HepG2 (cell line): ENCODE data around the gene ASL. TPM values are rescaled to one million over a fixed set of nuclear protein-coding genes. Genes with fewer than 3 reads are reported as not detected.

Experiments
- BCL6 ChIP-seq: IDR thresholded peaks from 2 replicates; pipeline ENCODE4 v1.6.1; 2016; ENCODE audit warnings: missing genetic modification reagents, missing compliant biosample characterization
- CCAR2 ChIP-seq: fragments of 200-400 bp; formaldehyde crosslinking; optimal IDR thresholded peaks from 2 replicates; pipeline ENCODE3; 2018; ENCODE audit warnings: low read depth, mild to moderate bottlenecking, low read length, moderate library complexity
- FOXK2 ChIP-seq: fragments of 450-650 bp; IDR thresholded peaks from 2 replicates; pipeline ENCODE4 v1.6.1; 2016
- FOXP4 ChIP-seq: sonication (generic); formaldehyde crosslinking; IDR thresholded peaks from 2 replicates; pipeline ENCODE4 v1.4.0; 2020; ENCODE audit warnings: missing genetic modification reagents
- GATAD2A ChIP-seq: IDR thresholded peaks from 2 replicates; pipeline ENCODE4 v1.6.1; 2016
- HIVEP1 ChIP-seq: sonication (generic); formaldehyde crosslinking; IDR thresholded peaks from 2 replicates; pipeline ENCODE4 v1.4.0; 2020; ENCODE audit warnings: mild to moderate bottlenecking, missing genetic modification reagents
- HOXD1 ChIP-seq: sonication (generic); formaldehyde crosslinking; IDR thresholded peaks from 2 replicates; pipeline ENCODE4 v1.5.0; 2020; ENCODE audit warnings: missing genetic modification reagents
- NR2F2 ChIP-seq: IDR thresholded peaks from 2 replicates; pipeline ENCODE4 v1.6.1; 2012; ENCODE audit warnings: low read depth, inconsistent platforms, borderline replicate concordance
- PHB2 ChIP-seq: fragments of 450-650 bp; IDR thresholded peaks from 2 replicates; pipeline ENCODE4 v1.6.1; 2018; ENCODE audit not compliant: partially characterized antibody
- PREB ChIP-seq: sonication (generic); formaldehyde crosslinking; IDR thresholded peaks from 2 replicates; pipeline ENCODE4 v1.4.0; 2020; ENCODE audit warnings: missing genetic modification reagents
- RAD21 ChIP-seq: fragments of 450-650 bp; formaldehyde crosslinking; IDR thresholded peaks from 2 replicates; pipeline ENCODE4 v1.5.0; 2020; ENCODE audit warnings: mild to moderate bottlenecking
- RARA ChIP-seq: IDR thresholded peaks from 2 replicates; pipeline ENCODE4 v1.6.1; 2016; ENCODE audit warnings: missing genetic modification reagents, missing compliant biosample characterization
- RBM39 ChIP-seq: fragments of 200-400 bp; formaldehyde crosslinking; IDR thresholded peaks from one replicate; pipeline ENCODE4 v1.6.1; 2018; ENCODE audit warnings: antibody characterized with exemption, mild to moderate bottlenecking, low read depth, low read length; ENCODE audit not compliant: poor library complexity, severe bottlenecking
- REPIN1 ChIP-seq: sonication (generic); formaldehyde crosslinking; IDR thresholded peaks from 2 replicates; pipeline ENCODE4 v1.8.0; 2022; ENCODE audit warnings: missing genetic modification reagents, low read depth, mild to moderate bottlenecking, borderline replicate concordance
- RXRB ChIP-seq: IDR thresholded peaks from 2 replicates; pipeline ENCODE4 v1.6.1; 2016; ENCODE audit warnings: borderline replicate concordance, missing genetic modification reagents, missing compliant biosample characterization
- U2AF2 ChIP-seq: fragments of 200-400 bp; formaldehyde crosslinking; IDR thresholded peaks from 2 replicates; pipeline ENCODE4 v1.6.1; 2017; ENCODE audit warnings: low read depth, mild to moderate bottlenecking, low read length
- ZBTB43 ChIP-seq: sonication (generic); formaldehyde crosslinking; conservative IDR thresholded peaks from 2 replicates; pipeline ENCODE4 v1.4.0; 2020; ENCODE audit warnings: missing genetic modification reagents
- ZKSCAN1 ChIP-seq: fragments of 150-350 bp; IDR thresholded peaks from 2 replicates; pipeline ENCODE4 v1.6.1; 2014; ENCODE audit warnings: low read length
- ZNF121 ChIP-seq: sonication (generic); formaldehyde crosslinking; IDR thresholded peaks from 2 replicates; pipeline ENCODE4 v1.5.0; 2020; ENCODE audit warnings: mild to moderate bottlenecking, missing genetic modification reagents
- ZNF124 ChIP-seq: sonication (generic); formaldehyde crosslinking; IDR thresholded peaks from 2 replicates; pipeline ENCODE4 v1.4.0; 2020; ENCODE audit warnings: missing genetic modification reagents
- ZNF225 ChIP-seq: sonication (generic); formaldehyde crosslinking; IDR thresholded peaks from 2 replicates; pipeline ENCODE4 v1.4.0; 2020; ENCODE audit warnings: mild to moderate bottlenecking, missing genetic modification reagents
- ZNF280D ChIP-seq: sonication (generic); formaldehyde crosslinking; IDR thresholded peaks from 2 replicates; pipeline ENCODE4 v1.5.1; 2020; ENCODE audit warnings: mild to moderate bottlenecking, missing genetic modification reagents
- ZNF383 ChIP-seq: sonication (generic); formaldehyde crosslinking; IDR thresholded peaks from 2 replicates; pipeline ENCODE4 v1.4.0; 2020; ENCODE audit warnings: missing genetic modification reagents, mild to moderate bottlenecking, borderline replicate concordance
- ZNF510 ChIP-seq: sonication (generic); formaldehyde crosslinking; IDR thresholded peaks from 2 replicates; pipeline ENCODE4 v1.4.0; 2020; ENCODE audit warnings: low read depth, mild to moderate bottlenecking, missing genetic modification reagents
- ZNF530 ChIP-seq: sonication (generic); formaldehyde crosslinking; IDR thresholded peaks from 2 replicates; pipeline ENCODE4 v1.5.0; 2020; ENCODE audit warnings: low read depth, mild to moderate bottlenecking, missing genetic modification reagents
- ZNF790 ChIP-seq: sonication (generic); formaldehyde crosslinking; IDR thresholded peaks from 2 replicates; pipeline ENCODE4 v1.8.0; 2022; ENCODE audit warnings: missing genetic modification reagents, mild to moderate bottlenecking, borderline replicate concordance
- ZNF878 ChIP-seq: sonication (generic); formaldehyde crosslinking; IDR thresholded peaks from 2 replicates; pipeline ENCODE4 v1.8.1; 2023; ENCODE audit warnings: mild to moderate bottlenecking, missing genetic modification reagents, moderate library complexity
- polyA plus RNA-seq, 8 experiments: library from polyadenylated mRNA; depleted of rRNA in 3 of 8; stranded (reverse) in 7 of 8; unstranded in 1 of 8; fragments of >200 nt; fragmentation: Illumina TruSeq in 4 of 8; extraction: Trizol in 4 of 8; gene quantifications; 2 replicates each; pipeline versions ENCODE4 v1.2.1 to v1.2.3, GENCODE V29; 2011 to 2016; ENCODE audit warnings: low read depth in 4 of 8, missing spikeins in 1 of 8, mixed read lengths in 1 of 8; ENCODE audit not compliant: insufficient read depth in 1 of 8
- total RNA-seq, 5 experiments: library from RNA; depleted of rRNA; stranded (reverse); fragments of >200 nt; fragmentation: Illumina TruSeq; extraction: Trizol; gene quantifications; 2 replicates each; pipeline ENCODE4 v1.2.3, GENCODE V29; 2016; ENCODE audit warnings: low read depth in 1 of 5

The ASL gene
- total and polyA plus RNA-seq, 2 of the 13 experiments (the other 11 are each of a cell fraction or from before 2014, with no cell fraction given): 71.4 to 96.5 TPM

- TF ChIP-seq FOXP4 (CRISPR knock-in tag): peak; percentile 26
- TF ChIP-seq ZNF121: no peak
- TF ChIP-seq ZKSCAN1: no peak
- TF ChIP-seq ZBTB43 (CRISPR knock-in tag): 0 out of 2 replicates have a peak, but pooled peaks have one; percentile 41
- no peak for TF ChIP-seq PHB2
- no peak for TF ChIP-seq ZNF510 (CRISPR knock-in tag)
- TF ChIP-seq HIVEP1: no peak
- no peak for TF ChIP-seq ZNF530 (CRISPR knock-in tag)
- no peak for TF ChIP-seq ZNF280D
- peak; percentile 89 for TF ChIP-seq GATAD2A
- no peak for TF ChIP-seq ZNF124 (CRISPR knock-in tag)
- no peak for TF ChIP-seq ZNF383 (CRISPR knock-in tag)
- TF ChIP-seq RBM39: no peak
- no peak for TF ChIP-seq RAD21 (CRISPR knock-in tag)
- peak; percentile 95 for TF ChIP-seq RARA (CRISPR knock-in tag)
- TF ChIP-seq RXRB (CRISPR knock-in tag): peak; percentile 83
- no peak for TF ChIP-seq PREB (CRISPR knock-in tag)
- TF ChIP-seq FOXK2: no peak
- TF ChIP-seq HOXD1: no peak
- no peak for TF ChIP-seq CCAR2
- TF ChIP-seq ZNF790 (CRISPR knock-in tag): no peak
- TF ChIP-seq ZNF225 (CRISPR knock-in tag): no peak; the same call in 1 of the 2 replicates
- peak; percentile 94 for TF ChIP-seq ZNF878 (CRISPR knock-in tag)
- TF ChIP-seq REPIN1: no peak
- no peak for TF ChIP-seq U2AF2
- TF ChIP-seq NR2F2: no peak
- peak; percentile 70; the same call in 1 of the 2 replicates for TF ChIP-seq BCL6 (CRISPR knock-in tag)
These were observed 67.4 kb downstream of the ASL start (continued) for GRCh38 chr7:66142996-66143395.
